CD4-positive, alpha-beta T cell treated with Interleukin-15 for 1 hour (primary cell): ENCODE data around the gene TXK.
"Not testable (repeated sequence)": the region's sequence is repeated elsewhere in the genome, so short reads cannot be mapped to it uniquely, and the experiment has no call there.

Source experiments
- DNase-seq: peaks from one replicate; pipeline ENCODE4 v3.0.0-alpha.2; 2020

Gene TXK

GRCh38 chr4:48134081-48134480, at the start of gene TXK:
Gene TXK (minus strand): TSS chr4:48134250. CDS start chr4:48134170, 80 bp downstream.
- peak; percentile 29 for DNase-seq

GRCh38 chr4:48180234-48180633, 46.2 kb upstream of the TXK start:
- no peak for DNase-seq

GRCh38 chr4:48178931-48179330, 44.9 kb upstream of the TXK start:
- no peak for DNase-seq

- no peak for DNase-seq
Observed at GRCh38 chr4:48175806-48176205, 41.8 kb upstream of the TXK start.

GRCh38 chr4:48175328-48175727, 41.3 kb upstream of the TXK start:
- no peak for DNase-seq

GRCh38 chr4:48173056-48173991, 39.3 kb upstream of the TXK start:
- no peak for DNase-seq

- DNase-seq: no peak
Observed at GRCh38 chr4:48172651-48173050, 38.6 kb upstream of the TXK start.

DNA sequence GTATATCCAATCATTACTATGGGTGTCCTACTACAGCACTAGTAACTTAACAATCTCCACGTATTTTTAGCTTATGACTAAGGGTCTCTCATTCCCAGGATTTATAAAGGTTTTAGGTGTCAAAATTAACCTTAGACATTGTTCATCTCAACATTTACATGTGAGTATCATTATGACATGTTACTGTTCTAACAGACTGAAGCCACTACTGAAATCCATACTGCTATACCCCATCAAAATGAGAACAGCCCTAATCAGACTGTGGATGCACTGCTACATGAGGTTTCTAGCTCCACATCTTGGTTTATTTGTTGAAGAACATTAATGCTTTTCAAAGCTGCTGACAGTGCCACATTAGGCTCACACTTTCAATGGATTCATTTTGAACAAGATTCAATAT, 35.6 kb upstream of the TXK start:
- no peak for DNase-seq

DNA sequence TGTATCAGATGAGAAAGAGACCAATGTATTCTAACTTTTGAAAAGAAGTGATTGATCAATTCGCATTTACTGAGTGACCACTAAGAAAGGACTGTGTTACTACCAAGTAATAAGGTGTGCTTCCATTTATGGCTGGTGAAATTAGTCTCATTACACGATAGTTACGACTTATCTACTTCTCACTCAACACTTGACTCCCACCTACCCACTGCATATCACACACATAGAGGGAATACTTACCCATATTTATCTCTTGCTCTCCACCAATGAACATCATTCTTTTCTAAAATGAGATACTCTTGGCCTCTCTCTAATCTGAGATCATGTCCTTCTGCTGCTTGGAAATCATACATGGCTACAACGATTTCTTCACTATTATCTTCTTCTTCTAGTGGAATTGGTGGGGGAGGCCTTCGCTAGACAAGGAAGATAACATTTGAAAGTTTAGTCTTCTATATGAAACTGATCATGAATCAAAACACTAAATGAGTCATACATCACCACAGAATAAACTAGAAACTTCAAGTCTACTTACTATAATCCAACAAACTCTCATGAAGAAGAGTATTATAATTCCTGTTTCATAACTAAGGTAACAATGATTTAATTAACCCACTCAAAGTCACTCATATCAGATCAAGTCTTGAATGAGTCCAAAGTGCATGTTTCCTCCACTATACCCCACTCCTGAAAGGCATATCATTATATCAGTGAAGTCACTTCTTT, 33.7 kb upstream of the TXK start:
- DNase-seq: no peak

GRCh38 chr4:48164561-48164960, 30.5 kb upstream of the TXK start:
- not testable (repeated sequence) for DNase-seq

GRCh38 chr4:48163746-48164145, 29.7 kb upstream of the TXK start:
- no peak for DNase-seq

GRCh38 chr4:48162162-48162561, 28.1 kb upstream of the TXK start:
- DNase-seq: no peak

DNA sequence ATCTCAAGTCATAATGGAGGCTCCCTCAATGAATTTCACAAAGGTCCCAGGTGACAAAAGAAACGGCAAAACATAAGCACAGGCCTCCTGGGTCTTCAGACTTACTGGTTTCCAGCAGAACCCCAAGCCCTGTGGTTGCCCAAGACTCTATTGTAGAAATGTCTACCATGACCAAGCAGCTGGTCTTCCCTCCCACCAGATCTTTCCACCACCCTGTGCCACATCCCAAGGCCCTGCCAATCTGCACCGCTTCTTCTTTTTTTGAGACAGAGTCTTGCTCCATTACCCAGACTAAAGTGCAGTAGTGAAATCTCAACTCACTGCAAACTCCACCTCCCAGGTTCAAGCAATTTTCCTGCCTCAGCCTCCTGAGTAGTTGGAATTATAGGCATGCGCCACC, 23.2 kb upstream of the TXK start:
- no peak for DNase-seq

- DNase-seq: no peak
Observed at GRCh38 chr4:48156423-48156822, 22.4 kb upstream of the TXK start.

- DNase-seq: no peak
Observed at GRCh38 chr4:48153791-48154550, 19.9 kb upstream of the TXK start.

DNA sequence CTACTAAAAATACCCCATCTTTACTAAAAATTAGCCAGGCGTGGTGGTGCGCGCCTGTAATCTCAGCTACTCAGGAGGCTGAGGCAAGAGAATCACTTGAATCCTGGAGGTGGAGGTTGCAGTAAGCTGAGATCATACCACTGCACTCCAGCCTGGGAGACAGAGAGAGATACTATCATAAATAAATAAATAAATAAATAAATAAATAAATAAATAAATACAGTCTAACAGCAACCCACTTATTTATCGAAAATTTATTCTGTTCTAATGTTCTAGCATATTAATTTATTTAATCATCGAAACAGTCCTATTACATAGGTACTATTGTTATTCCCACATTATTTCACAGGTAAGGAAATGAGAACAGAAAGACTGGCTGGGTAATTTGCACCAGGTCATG, 18.2 kb upstream of the TXK start:
- no peak for DNase-seq

DNA sequence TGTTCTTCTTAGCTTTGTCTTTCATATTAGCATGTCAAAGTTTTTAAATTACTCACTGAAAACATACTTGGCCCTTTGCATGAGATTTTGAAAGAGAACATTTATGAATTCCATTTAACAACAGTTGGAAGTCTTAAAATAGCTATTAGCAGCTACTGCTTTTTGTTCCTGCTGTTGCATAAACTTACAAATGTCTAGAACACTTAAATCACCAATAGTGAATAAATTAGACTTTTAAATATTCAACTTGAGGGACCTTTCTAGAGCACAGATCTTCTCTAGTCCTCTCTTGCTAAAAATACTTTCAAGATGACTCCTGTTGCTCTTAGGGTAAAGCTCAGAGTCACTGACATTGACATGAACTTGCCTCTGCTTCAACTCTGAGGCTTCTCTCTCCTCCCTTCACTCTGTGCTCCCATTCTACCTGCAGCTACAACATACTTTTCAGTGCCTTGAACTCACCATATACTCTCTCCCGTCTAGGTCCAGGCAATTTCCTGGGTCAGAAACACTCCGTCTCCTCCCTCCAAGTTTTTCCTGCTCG, 15.8 kb upstream of the TXK start:
- DNase-seq: no peak

- no peak for DNase-seq
Observed at GRCh38 chr4:48147621-48148020, 13.6 kb upstream of the TXK start.

GRCh38 chr4:48141048-48141447, 7.0 kb upstream of the TXK start:
- no peak for DNase-seq

GRCh38 chr4:48139691-48140090, 5.6 kb upstream of the TXK start:
- DNase-seq: peak; percentile 38

- peak; percentile 49 for DNase-seq
Observed at GRCh38 chr4:48138936-48139335, 4.9 kb upstream of the TXK start.

DNA sequence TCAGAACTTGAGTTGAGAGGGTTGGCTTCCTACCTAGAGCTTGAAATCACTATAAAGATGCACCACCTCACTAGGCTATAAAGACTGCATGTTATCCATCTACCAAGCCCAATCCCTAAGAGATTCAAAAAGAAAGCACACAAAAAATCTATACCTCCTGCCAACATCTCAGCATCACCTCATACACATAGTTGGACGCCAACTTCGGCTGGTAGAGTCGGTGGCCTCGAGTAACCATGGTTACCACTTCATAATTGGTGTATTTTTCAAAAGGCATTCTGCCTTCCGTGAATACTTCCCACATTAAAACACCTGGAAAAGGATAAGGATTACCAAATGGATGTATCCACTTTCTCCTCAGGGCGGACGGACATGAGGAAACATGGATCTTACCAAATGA, 4.5 kb upstream of the TXK start:
- DNase-seq: no peak

DNA sequence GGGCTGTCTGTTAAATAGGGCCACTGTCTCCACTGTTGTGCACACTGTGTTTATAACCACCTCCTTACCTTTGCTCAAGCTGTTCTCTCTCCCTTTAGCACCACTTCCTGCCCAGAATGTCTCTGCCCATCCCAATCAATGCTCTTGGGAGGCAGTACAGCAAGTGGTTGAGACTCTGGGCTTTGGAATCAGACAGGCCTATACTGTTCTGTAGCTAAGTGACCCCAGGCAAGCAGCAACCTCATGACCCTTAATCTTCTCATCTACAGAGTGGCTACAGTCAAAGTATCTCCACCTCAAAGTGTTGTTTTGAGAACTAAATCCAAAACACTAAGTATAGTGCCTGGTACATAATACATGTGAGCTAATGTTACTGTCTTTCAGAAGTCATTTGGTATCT, 3.8 kb upstream of the TXK start:
- no peak for DNase-seq
